HG02943 (cell line): ENCODE measurements around the gene DCC.

ENCODE experiments used
- ATAC-seq: cut with Tn5 transposase; IDR thresholded peaks from one replicate; pipeline ENCODE4 v1.9.1; 2021; ENCODE audit warnings: mild to moderate bottlenecking, low read depth, moderate library complexity; ENCODE audit not compliant: unreplicated experiment

The DCC gene

GRCh38 chr18:52409727-52410126 is 69.7 kb downstream of the DCC start:
- ATAC-seq = peak; percentile 92

- ATAC-seq = no peak
Measured at GRCh38 chr18:52415131-52415530, 75.1 kb downstream of the DCC start.

- ATAC-seq = no peak
Measured at GRCh38 chr18:52422985-52423601, 83.1 kb downstream of the DCC start.

- ATAC-seq = no peak
Measured at GRCh38 chr18:52426041-52426440, 86.0 kb downstream of the DCC start.

- ATAC-seq = no peak
Measured at GRCh38 chr18:52426462-52426861, 86.5 kb downstream of the DCC start.

- no peak for ATAC-seq
Measured at GRCh38 chr18:52427521-52428175, 87.7 kb downstream of the DCC start.

GRCh38 chr18:52431683-52432082 is 91.7 kb downstream of the DCC start:
- no peak for ATAC-seq

GRCh38 chr18:52433797-52434196 is 93.8 kb downstream of the DCC start:
- ATAC-seq = no peak

GRCh38 chr18:52435301-52435700 is 95.3 kb downstream of the DCC start:
- ATAC-seq = no peak

- no peak for ATAC-seq
Measured at GRCh38 chr18:52437161-52437560, 97.2 kb downstream of the DCC start.

- no peak for ATAC-seq
Measured at GRCh38 chr18:52439457-52439856, 99.5 kb downstream of the DCC start.

GRCh38 chr18:52441794-52442193 is 101.8 kb downstream of the DCC start:
- ATAC-seq = no peak

GRCh38 chr18:52442686-52443085 is 102.7 kb downstream of the DCC start:
- no peak for ATAC-seq

GRCh38 chr18:52451256-52451655 is 111.3 kb downstream of the DCC start:
- ATAC-seq = no peak

GRCh38 chr18:52451851-52452250 is 111.9 kb downstream of the DCC start:
- ATAC-seq = no peak

GRCh38 chr18:52452427-52452826 is 112.4 kb downstream of the DCC start:
- no peak for ATAC-seq

GRCh38 chr18:52459890-52460289 is 119.9 kb downstream of the DCC start:
- ATAC-seq = no peak

GRCh38 chr18:52462853-52463252 is 122.9 kb downstream of the DCC start:
- no peak for ATAC-seq

GRCh38 chr18:52465391-52465790 is 125.4 kb downstream of the DCC start:
- no peak for ATAC-seq

GRCh38 chr18:52468496-52468895 is 128.5 kb downstream of the DCC start:
- ATAC-seq = no peak

GRCh38 chr18:52475325-52475724 is 135.3 kb downstream of the DCC start:
- ATAC-seq = no peak

GRCh38 chr18:52481116-52481515 is 141.1 kb downstream of the DCC start:
- no peak for ATAC-seq
